Dedifferentiated amniotic fluid mesenchymal stem cell (primary cell): ENCODE measurements around the gene KIF26A.
"Not testable (repeated sequence)": the region's sequence is repeated elsewhere in the genome, so short reads cannot be mapped to it uniquely, and the experiment has no call there.

Source experiments
- DNase-seq: peaks from one replicate; pipeline ENCODE4 v3.0.0-alpha.2; 2016; ENCODE audit errors: extremely low spot score

The KIF26A gene

DNA sequence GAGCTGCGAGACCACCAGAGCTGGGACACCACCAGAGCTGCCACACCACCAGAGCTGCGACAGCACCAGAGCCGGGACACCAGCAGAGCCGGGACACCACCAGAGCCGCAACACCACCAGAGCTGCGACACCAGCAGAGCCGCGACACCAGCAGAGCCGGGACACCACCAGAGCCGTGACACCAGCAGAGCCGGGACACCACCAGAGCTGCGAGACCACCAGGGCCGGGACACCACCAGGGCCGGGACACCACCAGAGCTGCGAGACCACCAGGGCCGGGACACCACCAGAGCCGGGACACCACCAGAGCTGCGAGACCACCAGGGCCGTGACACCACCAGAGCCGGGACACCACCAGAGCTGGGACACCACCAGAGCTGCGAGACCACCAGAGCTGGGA lies 69.9 kb downstream of the KIF26A start:
- DNase-seq: not testable (repeated sequence)

DNA sequence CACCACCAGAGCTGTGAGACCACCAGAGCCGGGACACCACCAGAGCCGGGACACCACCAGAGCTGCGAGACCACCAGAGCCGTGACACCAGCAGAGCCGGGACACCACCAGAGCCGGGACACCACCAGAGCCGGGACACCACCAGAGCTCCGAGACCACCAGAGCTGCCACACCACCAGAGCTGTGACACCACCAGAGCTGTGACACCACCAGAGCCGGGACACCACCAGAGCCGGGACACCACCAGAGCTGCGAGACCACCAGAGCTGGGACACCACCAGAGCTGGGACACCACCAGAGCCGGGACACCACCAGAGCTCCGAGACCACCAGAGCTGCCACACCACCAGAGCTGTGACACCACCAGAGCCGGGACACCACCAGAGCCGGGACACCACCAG lies 70.7 kb downstream of the KIF26A start:
- not testable (repeated sequence) for DNase-seq

DNA sequence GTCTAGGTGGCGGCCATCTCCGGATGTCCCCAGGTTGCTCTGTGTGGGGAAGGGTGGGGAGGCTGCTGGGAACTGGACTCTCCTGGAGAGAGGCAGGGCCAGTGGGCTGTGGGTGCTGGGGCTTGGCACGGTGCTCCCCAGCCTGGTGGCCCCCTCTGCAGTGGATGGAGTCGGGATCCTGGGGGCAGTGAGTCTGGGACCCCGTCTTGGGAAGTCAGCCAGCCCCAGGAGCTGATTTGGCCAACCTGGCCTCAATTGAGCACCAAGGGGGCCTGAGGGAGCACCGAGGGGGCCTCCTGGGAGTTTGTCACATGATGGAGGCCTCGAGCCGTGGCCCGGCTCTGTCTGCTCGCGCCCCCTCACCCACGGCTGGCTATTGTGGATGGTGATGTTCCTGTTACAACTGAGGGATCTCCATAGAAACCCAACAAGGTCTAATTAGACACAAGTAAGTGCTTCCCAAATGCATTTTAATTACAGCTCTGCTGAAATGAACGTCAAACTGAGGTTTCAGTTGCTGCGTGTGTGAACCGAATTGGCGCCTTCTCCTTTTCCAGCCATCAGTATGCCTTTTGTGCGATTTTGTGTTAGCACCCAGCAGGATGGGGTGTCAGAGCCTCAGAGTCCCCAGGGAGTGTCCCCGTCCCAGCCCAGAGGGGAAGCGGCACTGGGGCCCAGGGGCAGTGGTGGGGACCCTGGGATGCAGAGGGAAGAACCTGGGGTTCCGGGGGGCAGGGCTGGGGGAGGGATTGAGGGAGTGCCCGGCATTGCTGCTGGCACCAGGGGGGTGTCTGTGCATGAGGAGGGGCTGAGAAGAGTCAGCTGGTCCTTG lies 71.8 kb downstream of the KIF26A start:
- no peak for DNase-seq

DNA sequence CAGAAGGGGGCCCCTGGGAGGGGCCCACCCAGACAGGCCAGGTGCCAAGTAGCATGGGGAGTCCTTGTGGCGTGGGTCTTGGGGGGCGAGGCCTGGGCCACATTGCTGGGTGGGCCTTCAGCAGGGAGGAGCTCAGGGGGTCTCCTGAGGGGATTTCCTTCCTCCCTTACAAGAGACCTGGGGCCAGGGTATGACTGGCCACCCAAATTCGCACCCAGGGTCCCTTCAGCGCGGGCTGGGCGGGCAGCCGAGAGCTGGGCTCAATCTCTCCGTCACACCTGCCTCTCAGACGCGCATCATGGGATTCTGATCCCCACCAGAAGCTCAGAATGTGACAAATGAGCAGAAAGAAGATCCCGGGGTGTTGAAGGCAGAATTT lies 72.4 kb downstream of the KIF26A start:
- DNase-seq: no peak

DNA sequence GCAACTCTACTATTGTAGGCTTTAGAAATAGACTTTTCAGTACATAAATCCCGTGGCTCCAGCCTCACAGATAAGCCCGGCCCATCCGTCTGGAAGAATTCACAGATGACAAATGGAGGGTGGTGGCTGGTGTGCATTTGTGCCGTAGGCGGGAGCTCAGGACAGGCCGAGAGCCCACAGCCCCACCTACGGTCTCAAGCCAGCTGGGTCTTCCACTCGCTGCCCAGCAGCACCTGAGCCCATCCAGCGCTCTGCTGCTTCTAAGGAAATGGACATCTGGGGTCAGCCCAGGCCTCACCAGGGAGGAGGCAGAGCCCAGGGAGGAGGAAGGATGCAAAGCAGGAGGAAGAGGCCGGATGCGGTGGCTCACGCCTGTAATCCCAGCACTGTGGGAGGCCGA lies 72.8 kb downstream of the KIF26A start:
- no peak for DNase-seq

DNA sequence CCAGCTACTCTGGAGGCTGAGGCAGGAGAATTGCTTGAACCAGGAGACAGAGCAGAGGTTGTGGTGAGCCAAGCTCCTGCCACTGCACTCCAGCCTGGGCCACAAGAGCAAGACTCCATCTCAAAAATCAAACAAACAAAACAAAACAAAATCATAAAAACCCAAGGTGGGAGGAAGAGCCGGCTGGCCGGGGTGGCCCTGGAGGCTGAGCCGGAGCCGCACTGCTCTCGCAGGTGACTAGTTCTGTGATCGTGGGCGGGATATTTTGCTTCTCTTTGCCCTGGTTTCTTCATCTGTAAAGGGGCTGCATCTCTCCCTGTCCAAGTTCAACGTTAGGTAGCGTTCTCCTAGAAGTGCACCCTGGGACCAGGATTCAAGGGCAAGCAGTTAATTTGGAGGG lies 73.4 kb downstream of the KIF26A start:
- DNase-seq: no peak

DNA sequence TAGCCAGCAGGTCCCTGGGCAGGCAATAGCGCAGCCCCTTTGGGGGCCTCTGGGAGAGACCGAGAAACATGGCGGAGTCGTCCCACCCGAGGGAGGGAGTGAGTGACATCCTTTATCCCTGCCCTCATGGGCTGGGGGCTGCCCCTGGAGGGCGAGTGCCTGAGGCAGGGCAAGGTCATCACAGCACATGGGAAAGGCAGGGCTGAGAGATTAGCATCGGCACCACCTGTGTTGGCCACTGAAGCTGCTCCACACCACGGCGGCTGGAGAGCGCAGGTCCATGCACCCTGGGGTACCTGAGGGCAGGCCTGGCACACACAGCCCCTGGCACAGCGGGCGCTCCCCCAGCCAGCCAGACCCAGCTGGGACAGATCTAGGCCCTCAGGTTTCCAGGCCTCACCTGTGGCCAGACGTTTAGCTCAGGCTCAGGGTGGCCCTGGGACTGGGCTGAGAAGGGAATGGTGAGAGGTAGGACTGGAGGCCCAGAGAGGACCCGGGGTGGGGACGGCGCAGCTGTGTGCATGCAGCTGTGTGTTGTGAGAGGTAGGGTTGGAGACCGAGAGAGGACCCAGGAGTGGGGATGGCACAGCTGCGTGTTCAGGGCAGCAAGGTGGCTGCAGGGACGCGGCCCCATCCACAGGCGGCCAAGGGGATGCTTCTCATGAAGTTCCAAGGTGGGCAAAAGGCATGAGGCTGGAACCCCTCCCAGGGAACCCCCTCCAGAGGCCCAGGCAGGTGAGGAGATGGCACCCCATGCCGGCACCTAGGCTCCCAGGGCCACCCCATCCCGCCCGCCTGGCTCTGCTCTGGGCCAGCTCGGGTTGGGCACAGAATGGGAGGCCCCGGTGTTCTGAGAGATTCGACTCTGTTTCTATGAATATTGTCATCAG lies 74.1 kb downstream of the KIF26A start:
- DNase-seq: no peak

DNA sequence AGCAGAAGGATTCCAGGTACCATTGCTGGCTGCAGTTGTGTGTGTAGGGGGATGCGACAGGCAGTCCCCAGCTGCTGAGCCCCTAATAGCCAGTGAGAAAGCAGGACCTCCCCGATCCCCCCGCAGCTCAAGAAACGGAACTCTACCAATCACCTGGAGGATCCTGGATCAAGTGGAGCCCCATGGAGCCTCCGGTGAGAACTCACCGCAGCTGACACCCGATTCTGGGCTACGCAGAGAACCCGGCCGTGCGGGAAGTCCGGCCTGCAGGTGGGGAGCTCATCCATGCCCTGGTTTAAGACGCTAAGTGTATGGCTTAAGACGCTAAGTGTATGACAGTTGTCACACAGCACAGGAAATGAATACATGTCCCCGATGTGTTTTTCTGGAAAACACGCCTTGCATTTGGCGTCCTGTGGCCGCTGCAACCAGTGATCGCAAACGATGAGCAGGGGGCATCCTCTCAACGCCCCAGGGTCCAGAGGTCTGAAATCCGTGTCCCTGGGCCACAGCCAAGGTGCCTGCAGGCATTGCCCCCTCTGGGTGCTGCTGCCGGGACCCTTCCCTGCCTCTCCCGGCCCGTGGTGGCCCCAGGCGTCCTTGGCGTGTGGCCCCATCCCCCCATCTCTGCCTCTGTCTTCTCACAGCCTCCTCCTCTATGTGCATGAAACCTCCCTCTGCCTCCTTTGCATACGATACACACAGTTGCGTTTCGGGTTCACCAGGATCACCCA lies 75.1 kb downstream of the KIF26A start:
- no peak for DNase-seq

DNA sequence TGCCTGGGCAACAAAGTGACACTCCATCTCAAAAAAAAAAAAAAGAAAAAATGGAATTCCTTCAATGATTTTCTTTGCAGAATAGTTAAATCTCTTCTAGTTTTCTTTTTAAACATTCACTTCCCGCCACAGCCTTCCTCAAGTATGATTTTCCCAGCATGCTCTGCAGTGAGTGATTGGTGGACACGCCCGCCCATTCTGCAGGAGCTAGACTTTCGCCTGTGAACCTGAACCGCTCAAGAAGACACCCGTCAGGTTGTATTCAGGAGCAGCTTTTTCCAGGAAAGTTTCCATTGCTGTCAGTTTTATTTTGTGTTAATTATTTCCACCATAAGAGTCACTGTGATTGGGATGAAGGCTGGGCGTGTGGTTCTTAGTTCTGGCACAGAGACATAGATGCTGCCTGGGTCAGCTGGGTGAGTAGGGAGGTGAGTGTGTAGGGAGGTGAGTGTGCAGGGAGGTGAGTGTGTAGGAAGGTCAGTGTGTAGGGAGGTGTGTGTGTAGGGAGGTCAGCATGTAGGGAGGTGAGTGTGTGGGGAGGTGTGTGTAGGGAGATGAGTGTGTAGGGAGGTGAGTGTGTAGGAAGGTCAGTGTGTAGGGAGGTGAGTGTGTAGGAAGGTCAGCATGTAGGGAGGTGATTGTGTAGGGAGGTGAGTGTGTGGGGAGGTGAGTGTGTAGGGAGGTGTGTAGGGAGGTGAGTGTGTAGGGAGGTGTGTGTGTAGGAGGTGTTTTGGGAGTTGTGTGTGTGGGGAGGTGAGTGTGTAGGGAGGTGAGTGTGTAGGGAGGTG lies 76.2 kb downstream of the KIF26A start:
- DNase-seq: no peak

DNA sequence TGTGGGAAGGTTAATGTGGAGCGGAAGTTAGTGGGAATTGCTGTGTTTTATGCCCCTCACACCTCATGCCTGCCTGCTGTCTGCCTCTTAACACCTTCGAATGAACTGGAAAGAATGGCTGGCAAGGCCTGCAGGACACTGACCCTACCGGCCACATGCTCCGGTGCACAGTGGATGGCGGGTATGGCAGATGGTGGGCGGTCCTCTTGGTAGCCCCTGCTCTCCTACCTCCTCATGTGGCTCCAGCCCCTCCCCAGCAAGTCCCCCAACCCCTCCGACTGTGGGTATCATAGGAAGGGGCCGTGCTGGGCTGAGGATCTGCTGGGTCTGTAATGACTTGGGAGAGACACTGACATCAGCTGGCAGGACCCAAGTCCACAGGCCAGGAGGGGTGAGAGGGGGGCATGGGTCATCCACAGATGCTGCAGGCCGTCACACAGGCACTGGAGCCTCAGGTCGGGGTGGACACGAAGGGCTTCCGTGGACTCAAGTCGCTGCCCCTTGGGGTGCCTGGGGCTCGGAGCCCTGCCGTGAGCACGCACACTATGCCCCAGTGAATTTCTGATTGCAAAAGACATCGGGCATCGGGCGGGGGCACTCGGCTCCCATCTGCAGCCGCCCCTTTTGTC lies 77.4 kb downstream of the KIF26A start:
- DNase-seq: no peak

DNA sequence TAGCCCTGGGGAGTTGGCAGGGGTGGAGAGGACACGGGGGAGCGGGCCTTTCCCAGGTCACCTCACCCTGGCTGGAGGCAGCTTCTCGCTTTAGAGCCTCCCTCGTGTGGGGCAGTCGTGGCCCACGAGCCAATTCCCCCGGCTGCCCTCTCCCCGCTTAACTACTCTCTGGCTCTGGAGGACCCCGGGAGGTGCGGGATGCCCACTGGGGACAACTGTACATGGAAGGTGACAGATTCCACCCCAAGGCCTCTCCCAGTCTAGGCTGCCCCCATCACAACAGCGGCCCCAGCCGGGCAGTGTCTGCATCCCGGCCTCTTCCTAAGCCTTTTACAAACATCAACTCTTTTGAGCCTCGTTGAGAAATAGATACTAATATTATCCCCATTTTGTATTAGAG lies 78.1 kb downstream of the KIF26A start:
- DNase-seq: no peak

DNA sequence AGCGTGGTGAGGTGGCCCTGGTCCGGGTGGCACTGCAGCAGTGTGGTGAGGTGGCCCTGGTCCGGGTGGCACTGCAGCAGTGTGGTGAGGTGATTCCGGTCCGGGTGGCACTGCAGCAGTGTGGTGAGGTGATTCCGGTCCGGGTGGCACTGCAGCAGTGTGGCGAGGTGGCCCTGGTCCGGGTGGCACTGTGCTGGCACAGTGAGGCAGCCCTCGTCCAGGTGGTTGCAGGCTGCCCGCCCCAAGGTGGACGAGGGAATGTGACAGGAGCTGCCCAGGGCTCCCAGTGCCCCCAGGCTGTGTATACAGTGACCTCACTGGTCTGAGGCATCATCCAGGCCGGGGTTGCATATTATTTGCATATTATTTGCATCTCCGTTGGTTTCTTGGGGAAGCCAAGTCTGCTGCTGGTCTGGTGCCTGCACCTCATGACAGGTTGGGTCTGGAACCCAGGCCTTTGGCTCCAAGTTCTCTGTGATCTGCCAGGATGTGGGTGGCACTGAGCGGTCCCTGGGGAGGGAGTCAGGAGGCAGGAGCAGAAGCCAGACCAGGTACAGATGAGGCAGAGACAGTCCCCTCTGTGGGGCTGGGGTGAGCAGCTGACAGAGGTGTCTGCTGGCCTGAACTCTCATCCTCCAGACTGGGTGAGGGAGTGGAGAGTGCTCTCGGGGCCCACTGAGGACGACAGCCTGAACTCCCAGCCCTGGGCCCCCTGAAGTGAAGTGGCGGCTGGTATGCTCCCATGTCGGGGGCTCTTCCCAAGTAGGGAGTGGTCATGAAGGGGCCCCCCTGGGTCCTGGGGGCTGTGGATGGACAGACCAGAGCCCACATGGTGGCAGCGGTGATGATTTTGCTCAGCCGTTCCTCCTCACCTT lies 79.3 kb downstream of the KIF26A start:
- DNase-seq: no peak

DNA sequence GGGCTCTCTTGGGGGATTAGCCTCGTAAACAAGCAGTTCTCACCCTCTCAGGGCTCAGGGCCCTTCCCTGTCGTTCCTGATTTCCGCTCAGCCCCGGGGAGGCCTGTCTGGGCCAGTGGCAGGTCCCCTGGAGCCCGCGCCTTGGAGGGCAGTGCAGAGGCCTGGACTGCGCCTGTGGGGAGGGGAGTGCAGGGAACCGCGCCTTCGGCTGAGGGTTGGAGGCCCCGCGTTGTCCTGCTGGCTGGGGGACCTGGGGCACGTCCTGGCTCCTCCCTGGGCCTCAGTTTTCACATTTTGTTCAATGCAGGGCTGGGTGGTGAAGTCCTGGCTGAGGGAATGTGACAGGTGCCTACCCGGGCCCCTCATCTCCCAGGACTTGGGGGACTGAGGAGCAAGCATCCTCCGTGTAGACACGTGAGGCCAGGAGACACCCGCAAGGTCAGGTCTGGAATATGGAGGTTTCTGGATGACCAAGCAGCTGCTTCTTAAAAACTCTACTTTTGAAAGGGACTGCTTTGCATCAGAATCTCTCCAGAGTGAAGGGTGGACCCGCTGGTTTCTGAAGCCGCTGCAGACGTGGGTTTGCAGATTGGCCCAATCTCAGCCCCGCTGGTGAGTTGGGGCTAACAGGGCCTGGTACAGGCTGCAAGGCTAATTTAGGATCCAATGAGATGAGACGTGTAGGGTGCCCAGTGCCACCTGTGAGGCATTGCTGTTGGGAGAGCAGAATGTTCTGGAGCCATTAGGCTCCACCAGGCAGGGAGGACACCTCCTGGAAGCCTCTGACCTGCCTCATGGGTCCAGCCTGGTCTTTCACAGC lies 80.2 kb downstream of the KIF26A start:
- no peak for DNase-seq

DNA sequence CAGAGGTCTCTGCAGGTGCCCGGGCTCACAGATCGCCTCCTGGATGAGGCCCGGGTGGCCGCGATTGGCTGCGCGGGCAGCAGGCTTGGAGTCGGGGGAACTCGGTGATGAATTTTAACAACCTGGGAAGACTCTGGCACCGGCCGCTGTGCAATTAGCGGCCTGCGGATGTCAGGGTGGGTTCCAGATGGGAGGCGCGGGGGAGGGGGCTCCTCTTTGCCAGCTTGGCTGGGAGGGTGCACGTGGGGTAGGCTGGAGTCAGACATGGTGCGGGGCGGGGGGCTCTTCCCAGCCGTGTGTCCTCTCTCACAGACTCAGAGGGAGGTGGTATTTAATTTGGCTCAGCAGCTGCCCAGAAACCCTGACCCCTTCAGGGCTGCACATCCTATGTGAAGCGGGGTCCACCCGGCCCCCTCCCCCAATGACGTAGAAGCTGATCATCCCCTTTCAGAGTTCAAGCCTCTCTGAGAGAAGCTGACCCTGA lies 81.4 kb downstream of the KIF26A start:
- no peak for DNase-seq

DNA sequence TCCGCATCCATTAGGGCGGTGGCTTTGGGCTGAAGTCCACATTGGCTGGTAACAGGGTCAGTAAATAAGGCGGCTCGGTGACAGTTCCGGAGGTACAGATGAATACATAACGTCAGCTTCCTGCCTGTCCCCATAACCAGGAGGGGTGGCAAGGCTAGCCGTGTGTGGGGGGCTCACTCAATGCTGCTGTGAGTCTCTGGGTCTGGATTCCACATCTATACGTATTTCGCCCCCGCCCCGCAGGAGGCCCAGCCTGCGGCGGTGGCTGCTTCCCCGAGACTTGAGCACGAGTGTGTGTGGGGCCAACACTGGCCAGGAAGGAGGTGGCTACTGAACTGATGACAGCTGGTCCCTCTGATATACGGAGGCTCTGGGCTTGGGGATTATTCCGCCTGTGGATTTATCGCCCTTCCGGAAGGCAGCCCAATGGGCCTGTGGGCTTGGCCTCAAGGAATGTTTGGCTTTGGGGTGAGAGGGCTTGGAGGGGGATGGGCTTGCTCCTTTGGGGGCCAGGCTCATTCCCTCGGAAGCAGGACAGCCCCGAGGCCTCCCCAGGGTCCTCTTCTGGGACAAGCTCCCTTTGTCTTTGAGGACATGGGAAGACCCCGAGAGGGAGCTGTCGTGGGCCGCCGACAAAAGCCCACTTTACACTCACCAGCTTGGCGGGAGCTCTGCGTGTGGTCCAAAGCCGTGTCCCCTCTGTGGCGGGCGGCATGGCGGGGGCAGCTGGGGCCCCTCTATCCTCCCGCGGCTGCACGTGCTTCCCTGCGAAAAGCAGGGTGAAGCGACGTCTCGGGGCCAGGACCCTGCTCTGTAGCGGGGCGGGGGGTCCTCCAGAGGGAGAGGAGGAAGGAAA lies 82.1 kb downstream of the KIF26A start:
- no peak for DNase-seq

DNA sequence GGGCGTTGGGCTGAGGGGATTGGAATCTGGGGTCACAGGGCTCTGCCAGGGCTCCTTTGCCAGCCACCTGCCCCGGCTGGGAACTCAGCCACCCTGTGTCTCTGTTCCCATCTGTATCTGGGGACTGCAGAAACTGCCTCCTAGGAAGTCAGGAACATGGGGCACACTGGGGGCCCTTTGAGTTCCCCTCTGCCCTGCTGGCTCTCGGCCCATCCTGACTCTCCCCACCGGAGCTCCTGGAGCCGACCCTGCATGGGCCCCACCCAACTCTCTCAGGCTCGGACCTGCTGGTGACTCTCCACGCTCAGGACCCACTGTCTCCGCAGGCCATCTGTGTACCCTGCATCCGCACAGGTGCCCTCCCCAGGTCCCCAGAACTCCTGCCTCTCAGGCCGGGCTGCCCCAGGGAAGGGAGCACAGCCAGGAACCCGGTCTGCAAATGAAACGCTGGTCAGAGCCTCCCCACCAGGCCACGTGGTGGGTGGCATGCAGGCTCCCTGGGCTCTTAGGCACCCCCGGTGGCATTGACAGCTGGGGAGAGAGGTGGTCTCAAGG lies 82.8 kb downstream of the KIF26A start:
- no peak for DNase-seq

DNA sequence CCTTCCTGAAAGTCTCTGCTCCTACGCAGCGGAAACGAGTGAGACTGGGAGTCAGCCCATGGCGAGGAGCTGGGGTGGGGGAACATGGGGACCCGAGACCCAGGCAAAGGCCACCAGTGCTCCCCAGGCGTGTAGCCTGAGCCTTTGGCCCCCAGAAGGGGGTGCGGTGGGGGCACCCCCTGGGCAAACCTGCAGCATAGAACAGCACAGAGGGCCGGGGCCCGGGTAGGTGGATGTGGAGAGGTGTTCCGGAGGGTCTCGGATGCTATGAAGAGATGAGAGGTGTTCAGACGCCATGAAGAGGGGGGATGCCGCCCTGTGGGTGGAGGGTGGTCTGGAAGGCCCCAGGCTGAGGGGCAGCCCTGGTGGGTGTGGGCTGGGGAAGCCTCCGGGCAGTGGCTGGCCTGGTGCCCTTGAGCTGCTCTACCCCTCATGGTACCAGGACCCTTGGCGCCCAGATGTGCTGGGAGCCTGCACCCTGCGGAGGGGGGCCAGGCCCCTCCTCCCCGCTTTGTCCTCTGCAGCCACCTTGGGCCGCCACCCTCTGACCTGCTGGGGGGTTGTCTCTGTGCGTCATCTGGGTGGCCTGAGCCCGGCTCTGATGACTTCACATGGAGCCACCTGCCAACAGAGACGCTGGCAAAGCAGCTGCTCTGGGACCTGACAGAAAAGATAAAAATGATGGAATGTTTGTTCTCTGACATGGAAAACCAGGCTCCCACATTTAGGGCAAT lies 83.4 kb downstream of the KIF26A start:
- no peak for DNase-seq
